ENCODE results near the gene NGB.
"Not testable (repeated sequence)": the region's sequence is repeated elsewhere in the genome, so short reads cannot be mapped to it uniquely, and the experiment has no call there.

The NGB gene, protein sequence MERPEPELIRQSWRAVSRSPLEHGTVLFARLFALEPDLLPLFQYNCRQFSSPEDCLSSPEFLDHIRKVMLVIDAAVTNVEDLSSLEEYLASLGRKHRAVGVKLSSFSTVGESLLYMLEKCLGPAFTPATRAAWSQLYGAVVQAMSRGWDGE
- total RNA-seq = 0 to 0.07 (median 0) reads per million in 18 experiments

GRCh38 chr14:77271113-77271710 is at the start of gene NGB:
NGB (minus strand) TSS chr14:77271206; CDS start chr14:77270937, 269 bp downstream.
- DNase-seq = no peak

GRCh38 chr14:77320238-77320935 is 49.4 kb upstream of the NGB start, which contains the start of gene POMT2:
POMT2 (minus strand) TSS chr14:77320883; CDS start chr14:77320681, 202 bp downstream.
- DNase-seq = peak; percentile 93 to 94

DNA sequence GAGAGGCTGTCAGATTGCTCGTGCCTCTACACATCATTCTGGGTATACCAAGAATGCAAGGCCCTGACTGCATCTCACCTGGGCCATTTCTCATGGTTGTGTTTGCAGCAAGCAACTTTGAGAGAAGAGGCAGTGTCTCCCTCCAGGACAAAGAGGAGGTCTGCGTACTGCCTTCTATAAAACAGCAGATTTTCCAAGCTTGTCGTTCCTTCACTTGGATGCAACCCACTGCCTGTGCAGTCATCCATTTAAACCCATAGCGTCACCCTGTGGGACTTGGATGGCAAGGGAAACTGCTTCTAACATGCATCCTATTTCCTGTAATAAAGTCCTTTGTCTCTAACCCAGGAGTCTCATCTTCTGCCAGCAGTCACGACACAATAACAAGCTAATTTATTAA is 48.4 kb upstream of the NGB start:
- DNase-seq = no peak

GRCh38 chr14:77318756-77319155 is 47.8 kb upstream of the NGB start:
- DNase-seq = not testable (repeated sequence)

DNA sequence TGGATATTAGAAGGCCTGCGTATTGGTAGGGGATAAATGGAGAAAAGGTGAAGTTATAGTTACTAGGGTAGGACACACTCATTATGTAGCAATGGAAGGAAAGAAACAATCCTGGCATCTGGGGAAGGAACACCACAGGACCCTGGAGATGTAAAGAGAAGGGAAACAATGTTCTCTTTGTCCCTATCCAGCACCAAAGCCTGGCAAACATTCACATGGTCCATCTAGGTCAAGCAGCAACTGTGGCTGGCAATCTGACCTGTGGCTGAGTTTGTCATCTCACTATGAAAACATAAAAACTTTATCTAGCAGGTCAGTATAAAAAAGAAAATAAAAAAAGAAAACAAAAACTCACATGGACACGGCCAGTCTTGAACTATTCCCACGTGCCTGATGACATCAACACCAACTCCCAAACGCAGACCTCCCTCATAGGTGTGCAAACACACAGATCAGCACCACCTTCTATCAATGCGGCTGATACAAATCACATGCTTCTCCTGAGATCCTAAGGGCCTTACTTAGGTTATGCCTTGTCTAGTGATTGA is 47.1 kb upstream of the NGB start:
- DNase-seq = no peak

GRCh38 chr14:77316872-77317301 is 45.9 kb upstream of the NGB start:
- no peak for DNase-seq

GRCh38 chr14:77316195-77316505 is 45.1 kb upstream of the NGB start:
- DNase-seq = no peak

GRCh38 chr14:77314539-77315457 is 43.8 kb upstream of the NGB start:
- DNase-seq = no peak

DNA sequence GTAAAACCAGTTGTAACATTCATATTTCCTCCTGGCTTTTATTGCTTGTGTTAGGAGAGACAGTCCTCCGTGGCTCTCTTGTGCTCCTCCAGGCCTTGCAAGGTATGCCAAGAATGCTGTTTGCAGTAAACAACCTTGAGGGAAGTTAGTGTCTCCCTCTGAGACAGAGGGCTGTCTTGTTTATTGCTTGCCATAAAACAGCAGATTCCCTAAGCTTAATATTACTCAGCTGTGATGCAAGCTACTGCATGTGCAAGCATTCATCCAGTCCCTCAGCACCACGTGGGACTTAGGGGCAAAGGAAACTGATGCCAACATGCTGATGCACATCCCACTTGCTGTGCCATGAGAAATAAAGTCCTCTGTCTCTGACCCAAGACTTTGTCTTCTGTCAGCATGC is 43.0 kb upstream of the NGB start:
- peak; percentile 44 to 59 for DNase-seq

DNA sequence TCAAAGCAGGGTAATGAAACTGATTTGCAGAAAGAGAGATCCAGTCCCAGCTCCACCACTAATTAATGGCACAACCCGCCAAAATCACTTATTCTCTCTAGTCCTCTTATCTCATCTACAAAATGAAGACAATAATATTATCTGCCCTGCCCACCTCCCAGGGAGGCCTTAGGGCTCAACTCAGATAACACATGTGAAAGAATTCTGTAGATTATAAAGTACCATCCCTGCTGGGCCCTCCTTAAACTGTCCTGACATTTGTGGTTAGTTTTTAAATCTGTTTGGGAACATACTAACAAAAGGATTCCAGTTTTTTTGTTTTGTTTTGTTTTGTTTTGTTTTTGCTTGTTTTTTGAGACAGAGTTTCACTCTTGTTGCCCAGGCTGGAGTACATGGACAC is 42.4 kb upstream of the NGB start:
- DNase-seq = no peak

GRCh38 chr14:77311217-77311616 is 40.2 kb upstream of the NGB start:
- no peak for DNase-seq

DNA sequence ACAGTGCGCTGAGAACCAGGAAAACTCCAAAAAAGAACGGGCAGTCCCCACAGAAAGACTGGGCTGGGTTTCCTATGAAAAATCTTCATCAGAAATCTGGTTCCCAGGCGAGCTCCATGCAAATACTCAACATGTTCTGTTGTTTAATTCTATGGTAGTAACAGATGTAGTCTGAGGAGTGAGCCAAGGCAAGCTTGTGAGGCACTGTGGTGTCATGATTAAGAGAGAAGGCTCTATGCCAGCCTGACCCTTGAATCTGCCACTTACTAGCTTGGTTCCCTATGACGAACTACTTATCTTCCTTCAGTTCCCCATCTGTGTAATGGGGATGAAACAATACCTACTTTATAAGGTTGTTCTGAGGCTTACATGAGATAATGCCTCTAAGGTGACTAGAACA is 39.0 kb upstream of the NGB start:
- no peak for DNase-seq

GRCh38 chr14:77309131-77309530 is 38.1 kb upstream of the NGB start:
- DNase-seq = peak; percentile 19 to 30

GRCh38 chr14:77306851-77307496 is 36.0 kb upstream of the NGB start:
- no peak for DNase-seq

- DNase-seq = peak in 1 of 2 donors; percentile 52
Observed at GRCh38 chr14:77306416-77306815, 35.4 kb upstream of the NGB start.

DNA sequence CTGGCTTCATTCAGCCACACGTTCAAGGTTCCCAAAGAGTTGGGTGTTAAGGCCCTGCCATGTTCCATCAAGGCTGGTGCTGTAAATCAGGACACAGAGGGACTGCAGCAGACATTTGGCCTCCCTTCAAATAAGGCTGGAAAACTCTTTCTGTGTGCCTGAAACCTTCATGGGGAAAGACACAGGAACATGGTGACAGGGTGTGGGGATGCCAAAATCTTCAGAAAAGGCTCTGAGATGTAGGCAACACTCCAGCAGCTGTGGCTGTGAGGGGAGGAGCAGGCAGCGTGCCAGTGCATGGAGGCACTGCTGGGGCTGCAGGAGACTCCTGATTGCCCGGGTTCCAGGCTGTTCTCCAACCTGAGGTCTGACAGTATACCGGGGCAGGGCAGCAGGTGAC is 34.7 kb upstream of the NGB start:
- no peak for DNase-seq

- peak; percentile 77 to 86 for DNase-seq
Observed at GRCh38 chr14:77303417-77304156, 32.6 kb upstream of the NGB start.

DNA sequence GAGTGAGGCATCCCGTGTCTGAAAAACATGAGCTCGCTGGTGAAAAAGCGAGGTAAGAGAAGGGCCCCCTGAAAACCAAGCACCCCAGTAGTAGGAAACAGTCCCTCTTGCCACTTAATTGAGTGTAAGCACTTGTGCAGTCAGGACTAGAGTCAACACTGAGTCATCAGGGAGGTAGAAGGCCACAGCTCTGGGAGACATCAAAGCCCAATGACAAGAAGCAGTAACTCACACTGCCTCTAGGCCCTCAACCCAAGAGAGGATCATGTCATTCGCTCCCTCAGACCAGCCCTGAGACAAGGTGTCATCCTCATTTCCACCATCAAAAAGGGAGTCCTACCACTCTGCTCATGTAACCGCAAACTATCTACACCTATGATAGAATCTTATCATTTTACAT is 31.9 kb upstream of the NGB start:
- peak in 1 of 2 donors; percentile 42 for DNase-seq

DNA sequence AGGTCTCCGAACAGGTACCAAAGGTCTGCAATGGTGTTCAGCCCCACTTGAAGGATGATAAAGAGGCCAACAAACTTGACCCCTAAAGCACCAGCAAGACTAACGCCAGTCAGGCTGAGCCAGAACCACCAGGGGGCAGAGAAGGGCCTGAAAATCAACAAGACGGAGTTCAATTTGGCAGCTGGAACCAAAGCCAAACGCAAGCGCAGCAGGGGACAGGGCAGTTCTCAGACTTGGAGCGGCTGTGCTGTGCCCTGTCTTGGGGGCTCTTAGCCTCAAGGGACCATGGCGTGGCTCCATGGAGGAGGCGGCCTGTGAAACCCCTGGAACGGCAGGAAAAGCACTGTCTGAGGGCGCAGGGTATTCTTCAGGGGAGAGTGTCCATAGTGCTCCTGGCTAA is 30.1 kb upstream of the NGB start:
- peak; percentile 75 to 83 for DNase-seq

DNA sequence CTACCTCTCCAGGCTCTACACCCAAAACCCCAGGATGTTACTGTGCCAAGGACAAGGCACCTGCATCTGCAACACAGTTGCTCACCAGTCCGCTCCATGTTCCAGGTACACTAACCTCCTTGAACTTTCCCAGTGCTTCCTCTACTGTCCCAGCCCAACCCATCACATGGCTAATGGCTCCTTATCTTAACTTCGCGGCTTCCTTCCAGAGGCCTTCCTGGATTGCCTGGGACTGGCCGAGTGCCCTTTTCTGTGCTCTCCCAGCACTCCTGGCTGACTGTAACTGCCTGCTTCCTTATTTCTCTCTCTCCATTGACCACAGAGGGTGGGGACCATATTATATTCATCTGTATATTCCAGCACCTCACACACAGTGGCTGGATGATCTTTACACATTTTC is 28.8 kb upstream of the NGB start:
- no peak for DNase-seq

GRCh38 chr14:77296906-77297305 is 25.9 kb upstream of the NGB start:
- DNase-seq = no peak

Data from inflammatory macrophage (primary cell).